ENCODE data around the gene FAM193A.

DNA sequence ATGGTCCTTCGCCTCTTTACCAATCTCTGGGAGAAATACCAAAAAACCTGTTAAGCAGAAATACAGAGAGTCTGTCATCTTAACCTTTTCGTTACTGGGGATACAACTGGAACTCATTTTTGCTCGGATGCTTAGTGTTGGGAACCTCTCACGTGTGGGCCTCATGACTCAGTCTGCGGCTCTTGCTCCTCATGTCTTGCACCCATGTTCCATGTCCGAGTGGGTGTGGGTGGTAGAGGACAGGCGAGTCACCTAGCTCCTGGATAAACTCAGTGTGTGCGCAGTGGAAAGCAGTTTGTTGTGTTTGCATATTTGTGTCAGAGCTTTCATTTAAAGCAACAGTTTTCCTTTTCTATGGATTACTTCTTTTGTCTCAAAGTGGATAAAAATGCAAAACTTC, 149.1 kb downstream of the FAM193A start:
- TF ChIP-seq RARB (CRISPR knock-in tag; IDR thresholded peaks at IDR 0.05) = no peak
- no peak for TF ChIP-seq ZNF565 (CRISPR knock-in tag; conservative IDR thresholded peaks at IDR 0.05; ENCODE audit: low read depth)
- no peak for TF ChIP-seq TCF4 (CRISPR knock-in tag; IDR thresholded peaks at IDR 0.05; ENCODE audit: borderline replicate concordance)
- no peak for TF ChIP-seq ARNTL (CRISPR knock-in tag; IDR thresholded peaks at IDR 0.05; ENCODE audit: borderline replicate concordance, low read depth)
- no peak for TF ChIP-seq SNAI2 (CRISPR knock-in tag; IDR thresholded peaks at IDR 0.05)
- TF ChIP-seq BACH2 (CRISPR knock-in tag; IDR thresholded peaks at IDR 0.05; ENCODE audit: borderline replicate concordance) = no peak
- no peak for TF ChIP-seq ZFP30 (CRISPR knock-in tag; IDR thresholded peaks at IDR 0.05)
- TF ChIP-seq, protein P1, sequence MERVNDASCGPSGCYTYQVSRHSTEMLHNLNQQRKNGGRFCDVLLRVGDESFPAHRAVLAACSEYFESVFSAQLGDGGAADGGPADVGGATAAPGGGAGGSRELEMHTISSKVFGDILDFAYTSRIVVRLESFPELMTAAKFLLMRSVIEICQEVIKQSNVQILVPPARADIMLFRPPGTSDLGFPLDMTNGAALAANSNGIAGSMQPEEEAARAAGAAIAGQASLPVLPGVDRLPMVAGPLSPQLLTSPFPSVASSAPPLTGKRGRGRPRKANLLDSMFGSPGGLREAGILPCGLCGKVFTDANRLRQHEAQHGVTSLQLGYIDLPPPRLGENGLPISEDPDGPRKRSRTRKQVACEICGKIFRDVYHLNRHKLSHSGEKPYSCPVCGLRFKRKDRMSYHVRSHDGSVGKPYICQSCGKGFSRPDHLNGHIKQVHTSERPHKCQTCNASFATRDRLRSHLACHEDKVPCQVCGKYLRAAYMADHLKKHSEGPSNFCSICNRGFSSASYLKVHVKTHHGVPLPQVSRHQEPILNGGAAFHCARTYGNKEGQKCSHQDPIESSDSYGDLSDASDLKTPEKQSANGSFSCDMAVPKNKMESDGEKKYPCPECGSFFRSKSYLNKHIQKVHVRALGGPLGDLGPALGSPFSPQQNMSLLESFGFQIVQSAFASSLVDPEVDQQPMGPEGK (CRISPR knock-in tag; IDR thresholded peaks at IDR 0.05; ENCODE audit: borderline replicate concordance) = no peak
- no peak for TF ChIP-seq CSDC2 (CRISPR knock-in tag; IDR thresholded peaks at IDR 0.05)
- TF ChIP-seq TOX (CRISPR knock-in tag; IDR thresholded peaks at IDR 0.05; ENCODE audit: borderline replicate concordance) = no peak
- no peak for TF ChIP-seq ZNF8 (CRISPR knock-in tag; IDR thresholded peaks at IDR 0.05)
- TF ChIP-seq, protein P2, sequence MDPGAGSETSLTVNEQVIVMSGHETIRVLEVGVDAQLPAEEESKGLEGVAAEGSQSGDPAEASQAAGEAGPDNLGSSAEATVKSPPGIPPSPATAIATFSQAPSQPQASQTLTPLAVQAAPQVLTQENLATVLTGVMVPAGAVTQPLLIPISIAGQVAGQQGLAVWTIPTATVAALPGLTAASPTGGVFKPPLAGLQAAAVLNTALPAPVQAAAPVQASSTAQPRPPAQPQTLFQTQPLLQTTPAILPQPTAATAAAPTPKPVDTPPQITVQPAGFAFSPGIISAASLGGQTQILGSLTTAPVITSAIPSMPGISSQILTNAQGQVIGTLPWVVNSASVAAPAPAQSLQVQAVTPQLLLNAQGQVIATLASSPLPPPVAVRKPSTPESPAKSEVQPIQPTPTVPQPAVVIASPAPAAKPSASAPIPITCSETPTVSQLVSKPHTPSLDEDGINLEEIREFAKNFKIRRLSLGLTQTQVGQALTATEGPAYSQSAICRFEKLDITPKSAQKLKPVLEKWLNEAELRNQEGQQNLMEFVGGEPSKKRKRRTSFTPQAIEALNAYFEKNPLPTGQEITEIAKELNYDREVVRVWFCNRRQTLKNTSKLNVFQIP (CRISPR knock-in tag; IDR thresholded peaks at IDR 0.05; ENCODE audit: borderline replicate concordance, low read depth) = no peak
